ENCODE data around the gene KY. TPM values are rescaled to one million over a fixed set of nuclear protein-coding genes. Genes with fewer than 3 reads are reported as not detected.

KY gene
- total and polyA plus RNA-seq, 2 of the 13 experiments (the other 11 are each of a cell fraction or from before 2014, with no cell fraction given) = not detected

DNA sequence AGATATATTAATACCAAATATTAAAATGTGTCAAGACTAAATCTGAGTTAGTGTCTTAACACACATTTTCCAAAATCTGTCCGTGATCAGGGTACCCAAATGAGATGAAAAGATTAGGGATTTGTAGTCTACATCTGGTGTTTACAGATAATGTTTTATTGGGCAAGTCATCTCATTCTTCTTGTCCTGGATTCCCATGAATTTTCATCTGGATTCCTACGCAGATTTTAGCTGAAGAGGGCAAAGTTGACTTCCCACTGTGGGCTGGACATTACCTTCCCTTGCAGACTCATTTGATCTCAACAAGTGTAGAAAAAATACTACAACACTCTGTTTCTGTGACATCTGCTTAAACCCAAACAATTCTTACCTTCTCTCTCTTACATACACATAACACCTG is 85.8 kb downstream of the KY start (continued):
- TF ChIP-seq HDAC6 (IDR thresholded peaks at IDR 0.05; ENCODE audit: low read depth, low read length) (no peak), CHCHD3 (CRISPR knock-in tag; IDR thresholded peaks at IDR 0.05) (no peak), CBX5 (CRISPR knock-in tag; IDR thresholded peaks at IDR 0.05; ENCODE audit: borderline replicate concordance) (no peak)
- TF ChIP-seq, protein P1, sequence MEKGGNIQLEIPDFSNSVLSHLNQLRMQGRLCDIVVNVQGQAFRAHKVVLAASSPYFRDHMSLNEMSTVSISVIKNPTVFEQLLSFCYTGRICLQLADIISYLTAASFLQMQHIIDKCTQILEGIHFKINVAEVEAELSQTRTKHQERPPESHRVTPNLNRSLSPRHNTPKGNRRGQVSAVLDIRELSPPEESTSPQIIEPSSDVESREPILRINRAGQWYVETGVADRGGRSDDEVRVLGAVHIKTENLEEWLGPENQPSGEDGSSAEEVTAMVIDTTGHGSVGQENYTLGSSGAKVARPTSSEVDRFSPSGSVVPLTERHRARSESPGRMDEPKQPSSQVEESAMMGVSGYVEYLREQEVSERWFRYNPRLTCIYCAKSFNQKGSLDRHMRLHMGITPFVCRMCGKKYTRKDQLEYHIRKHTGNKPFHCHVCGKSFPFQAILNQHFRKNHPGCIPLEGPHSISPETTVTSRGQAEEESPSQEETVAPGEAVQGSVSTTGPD (CRISPR knock-in tag; IDR thresholded peaks at IDR 0.05) = no peak
- TF ChIP-seq, protein P2, sequence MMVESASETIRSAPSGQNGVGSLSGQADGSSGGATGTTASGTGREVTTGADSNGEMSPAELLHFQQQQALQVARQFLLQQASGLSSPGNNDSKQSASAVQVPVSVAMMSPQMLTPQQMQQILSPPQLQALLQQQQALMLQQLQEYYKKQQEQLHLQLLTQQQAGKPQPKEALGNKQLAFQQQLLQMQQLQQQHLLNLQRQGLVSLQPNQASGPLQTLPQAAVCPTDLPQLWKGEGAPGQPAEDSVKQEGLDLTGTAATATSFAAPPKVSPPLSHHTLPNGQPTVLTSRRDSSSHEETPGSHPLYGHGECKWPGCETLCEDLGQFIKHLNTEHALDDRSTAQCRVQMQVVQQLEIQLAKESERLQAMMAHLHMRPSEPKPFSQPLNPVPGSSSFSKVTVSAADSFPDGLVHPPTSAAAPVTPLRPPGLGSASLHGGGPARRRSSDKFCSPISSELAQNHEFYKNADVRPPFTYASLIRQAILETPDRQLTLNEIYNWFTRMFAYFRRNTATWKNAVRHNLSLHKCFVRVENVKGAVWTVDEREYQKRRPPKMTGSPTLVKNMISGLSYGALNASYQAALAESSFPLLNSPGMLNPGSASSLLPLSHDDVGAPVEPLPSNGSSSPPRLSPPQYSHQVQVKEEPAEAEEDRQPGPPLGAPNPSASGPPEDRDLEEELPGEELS (CRISPR knock-in tag; IDR thresholded peaks at IDR 0.05) = no peak
- TF ChIP-seq, protein P3, sequence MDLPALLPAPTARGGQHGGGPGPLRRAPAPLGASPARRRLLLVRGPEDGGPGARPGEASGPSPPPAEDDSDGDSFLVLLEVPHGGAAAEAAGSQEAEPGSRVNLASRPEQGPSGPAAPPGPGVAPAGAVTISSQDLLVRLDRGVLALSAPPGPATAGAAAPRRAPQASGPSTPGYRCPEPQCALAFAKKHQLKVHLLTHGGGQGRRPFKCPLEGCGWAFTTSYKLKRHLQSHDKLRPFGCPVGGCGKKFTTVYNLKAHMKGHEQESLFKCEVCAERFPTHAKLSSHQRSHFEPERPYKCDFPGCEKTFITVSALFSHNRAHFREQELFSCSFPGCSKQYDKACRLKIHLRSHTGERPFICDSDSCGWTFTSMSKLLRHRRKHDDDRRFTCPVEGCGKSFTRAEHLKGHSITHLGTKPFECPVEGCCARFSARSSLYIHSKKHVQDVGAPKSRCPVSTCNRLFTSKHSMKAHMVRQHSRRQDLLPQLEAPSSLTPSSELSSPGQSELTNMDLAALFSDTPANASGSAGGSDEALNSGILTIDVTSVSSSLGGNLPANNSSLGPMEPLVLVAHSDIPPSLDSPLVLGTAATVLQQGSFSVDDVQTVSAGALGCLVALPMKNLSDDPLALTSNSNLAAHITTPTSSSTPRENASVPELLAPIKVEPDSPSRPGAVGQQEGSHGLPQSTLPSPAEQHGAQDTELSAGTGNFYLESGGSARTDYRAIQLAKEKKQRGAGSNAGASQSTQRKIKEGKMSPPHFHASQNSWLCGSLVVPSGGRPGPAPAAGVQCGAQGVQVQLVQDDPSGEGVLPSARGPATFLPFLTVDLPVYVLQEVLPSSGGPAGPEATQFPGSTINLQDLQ (CRISPR knock-in tag; IDR thresholded peaks at IDR 0.05) = no peak
- TF ChIP-seq, protein P4, sequence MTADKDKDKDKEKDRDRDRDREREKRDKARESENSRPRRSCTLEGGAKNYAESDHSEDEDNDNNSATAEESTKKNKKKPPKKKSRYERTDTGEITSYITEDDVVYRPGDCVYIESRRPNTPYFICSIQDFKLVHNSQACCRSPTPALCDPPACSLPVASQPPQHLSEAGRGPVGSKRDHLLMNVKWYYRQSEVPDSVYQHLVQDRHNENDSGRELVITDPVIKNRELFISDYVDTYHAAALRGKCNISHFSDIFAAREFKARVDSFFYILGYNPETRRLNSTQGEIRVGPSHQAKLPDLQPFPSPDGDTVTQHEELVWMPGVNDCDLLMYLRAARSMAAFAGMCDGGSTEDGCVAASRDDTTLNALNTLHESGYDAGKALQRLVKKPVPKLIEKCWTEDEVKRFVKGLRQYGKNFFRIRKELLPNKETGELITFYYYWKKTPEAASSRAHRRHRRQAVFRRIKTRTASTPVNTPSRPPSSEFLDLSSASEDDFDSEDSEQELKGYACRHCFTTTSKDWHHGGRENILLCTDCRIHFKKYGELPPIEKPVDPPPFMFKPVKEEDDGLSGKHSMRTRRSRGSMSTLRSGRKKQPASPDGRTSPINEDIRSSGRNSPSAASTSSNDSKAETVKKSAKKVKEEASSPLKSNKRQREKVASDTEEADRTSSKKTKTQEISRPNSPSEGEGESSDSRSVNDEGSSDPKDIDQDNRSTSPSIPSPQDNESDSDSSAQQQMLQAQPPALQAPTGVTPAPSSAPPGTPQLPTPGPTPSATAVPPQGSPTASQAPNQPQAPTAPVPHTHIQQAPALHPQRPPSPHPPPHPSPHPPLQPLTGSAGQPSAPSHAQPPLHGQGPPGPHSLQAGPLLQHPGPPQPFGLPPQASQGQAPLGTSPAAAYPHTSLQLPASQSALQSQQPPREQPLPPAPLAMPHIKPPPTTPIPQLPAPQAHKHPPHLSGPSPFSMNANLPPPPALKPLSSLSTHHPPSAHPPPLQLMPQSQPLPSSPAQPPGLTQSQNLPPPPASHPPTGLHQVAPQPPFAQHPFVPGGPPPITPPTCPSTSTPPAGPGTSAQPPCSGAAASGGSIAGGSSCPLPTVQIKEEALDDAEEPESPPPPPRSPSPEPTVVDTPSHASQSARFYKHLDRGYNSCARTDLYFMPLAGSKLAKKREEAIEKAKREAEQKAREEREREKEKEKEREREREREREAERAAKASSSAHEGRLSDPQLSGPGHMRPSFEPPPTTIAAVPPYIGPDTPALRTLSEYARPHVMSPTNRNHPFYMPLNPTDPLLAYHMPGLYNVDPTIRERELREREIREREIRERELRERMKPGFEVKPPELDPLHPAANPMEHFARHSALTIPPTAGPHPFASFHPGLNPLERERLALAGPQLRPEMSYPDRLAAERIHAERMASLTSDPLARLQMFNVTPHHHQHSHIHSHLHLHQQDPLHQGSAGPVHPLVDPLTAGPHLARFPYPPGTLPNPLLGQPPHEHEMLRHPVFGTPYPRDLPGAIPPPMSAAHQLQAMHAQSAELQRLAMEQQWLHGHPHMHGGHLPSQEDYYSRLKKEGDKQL (CRISPR knock-in tag; IDR thresholded peaks at IDR 0.05; ENCODE audit: low read depth) = no peak
